GM23338 (cell line): ENCODE data around the gene HORMAD2. TPM values are rescaled to one million over a fixed set of nuclear protein-coding genes. Genes with fewer than 3 reads are reported as not detected.

ENCODE experiments used
- ATAC-seq: fragments of 200-7000 bp; cut with Tn5 transposase; 3 replicates; pipeline ENCODE4 v1.9.1; 2020
- DNase-seq: peaks from one replicate; pipeline ENCODE4 v3.0.0-alpha.2; 2015; ENCODE audit warnings: low spot score
- H2AFZ ChIP-seq: fragments of 200-600 bp; sonication (generic); 2 replicates; pipeline ENCODE4 v1.8.0; 2016; ENCODE audit warnings: antibody characterized with exemption, mild to moderate bottlenecking, moderate library complexity
- H3F3A ChIP-seq: fragments of 200-600 bp; sonication (generic); replicated peaks from 2 replicates; pipeline ENCODE4 v1.8.0; 2017; ENCODE audit warnings: antibody characterized with exemption, mixed run types, low read depth
- H3K27ac ChIP-seq: fragments of 200-600 bp; sonication (generic); 2 replicates; pipeline ENCODE4 v1.6.1; 2016; ENCODE audit warnings: low read depth
- H3K27me3 ChIP-seq: fragments of 200-600 bp; sonication (generic); 2 replicates; pipeline ENCODE4 v1.8.0; 2016; ENCODE audit warnings: mild to moderate bottlenecking, mixed run types, moderate library complexity; ENCODE audit not compliant: insufficient read depth
- H3K36me3 ChIP-seq: fragments of 200-600 bp; sonication (generic); 2 replicates; pipeline ENCODE4 v1.8.0; 2016; ENCODE audit warnings: mild to moderate bottlenecking; ENCODE audit not compliant: insufficient read depth
- H3K4me1 ChIP-seq: fragments of 200-600 bp; sonication (generic); 2 replicates; pipeline ENCODE4 v1.8.0; 2016; ENCODE audit warnings: mild to moderate bottlenecking, moderate library complexity; ENCODE audit not compliant: insufficient read depth
- H3K4me2 ChIP-seq: fragments of 200-600 bp; sonication (generic); 2 replicates; pipeline ENCODE4 v1.7.1; 2017; ENCODE audit warnings: mixed run types
- H3K4me3 ChIP-seq: fragments of 200-600 bp; sonication (generic); 2 replicates; pipeline ENCODE4 v1.6.1; 2016; ENCODE audit warnings: mixed run types
- H3K79me2 ChIP-seq: fragments of 200-600 bp; sonication (generic); replicated peaks from 2 replicates; pipeline ENCODE4 v1.8.0; 2017; ENCODE audit warnings: mild to moderate bottlenecking; ENCODE audit not compliant: insufficient read depth
- H3K9me2 ChIP-seq: fragments of 200-600 bp; sonication (generic); 2 replicates; pipeline ENCODE4 v1.8.0; 2017; ENCODE audit not compliant: insufficient read depth
- H4K20me1 ChIP-seq: fragments of 200-600 bp; sonication (generic); replicated peaks from 2 replicates; pipeline ENCODE4 v1.8.0; 2017; ENCODE audit warnings: mild to moderate bottlenecking; ENCODE audit not compliant: insufficient read depth
- H3K27ac Mint-ChIP-seq: 2 replicates; pipeline ENCODE4 v1.8.0; 2020; ENCODE audit warnings: inconsistent platforms, mild to moderate bottlenecking, moderate library complexity, mixed read lengths
- H3K27me3 Mint-ChIP-seq: 3 replicates; pipeline ENCODE4 v1.8.0; 2022; ENCODE audit warnings: low read depth, mild to moderate bottlenecking, moderate library complexity, mixed read lengths, inconsistent platforms; ENCODE audit not compliant: insufficient read depth, poor library complexity
- H3K36me3 Mint-ChIP-seq: 3 replicates; pipeline ENCODE4 v1.8.0; 2021; ENCODE audit warnings: low read depth, mild to moderate bottlenecking, inconsistent platforms, moderate library complexity, mixed read lengths
- H3K4me1 Mint-ChIP-seq: 3 replicates; pipeline ENCODE4 v1.8.0; 2020; ENCODE audit warnings: mild to moderate bottlenecking, inconsistent platforms, mixed read lengths
- H3K4me3 Mint-ChIP-seq: 3 replicates; pipeline ENCODE4 v1.8.0; 2021; ENCODE audit warnings: moderate library complexity, mild to moderate bottlenecking, inconsistent platforms, mixed read lengths
- H3K9me3 Mint-ChIP-seq: 3 replicates; pipeline ENCODE4 v1.8.0; 2020; ENCODE audit warnings: moderate library complexity, mild to moderate bottlenecking, inconsistent platforms, mixed read lengths
- CREB1 ChIP-seq: fragments of 250-450 bp; sonication (Bioruptor Pico); IDR thresholded peaks from 2 replicates; pipeline ENCODE4 v1.5.0; 2020; ENCODE audit warnings: low read depth, mild to moderate bottlenecking, moderate library complexity
- CTCF ChIP-seq, 2 experiments: fragments of 200-600 bp in 1 of 2; sonication (generic) in 1 of 2; conservative IDR thresholded peaks; 2 replicates each; pipeline versions ENCODE4 v1.5.1 to v1.6.1; 2016 to 2017; ENCODE audit warnings: antibody characterized with exemption in 2 of 2, low read depth in 2 of 2, mild to moderate bottlenecking in 2 of 2, moderate library complexity in 1 of 2
- EZH2 ChIP-seq: fragments of 200-600 bp; sonication (generic); IDR thresholded peaks from one replicate; pipeline ENCODE4 v1.8.0; 2017; ENCODE audit warnings: antibody characterized with exemption, mild to moderate bottlenecking, low read depth; ENCODE audit not compliant: unreplicated experiment
- EZH2phosphoT487 ChIP-seq: fragments of 200-600 bp; sonication (generic); IDR thresholded peaks from one replicate; pipeline ENCODE4 v1.8.1; 2018; ENCODE audit warnings: antibody characterized with exemption; ENCODE audit not compliant: unreplicated experiment
- JUNB ChIP-seq: IDR thresholded peaks from one replicate; pipeline ENCODE4 v1.6.1; 2016; ENCODE audit warnings: antibody characterized with exemption; ENCODE audit not compliant: unreplicated experiment
- STAT1 ChIP-seq: IDR thresholded peaks from one replicate; pipeline ENCODE4 v1.6.1; 2016; ENCODE audit warnings: antibody characterized with exemption; ENCODE audit not compliant: unreplicated experiment
- ZNF114 ChIP-seq: fragments of 250-450 bp; sonication (Bioruptor Pico); IDR thresholded peaks from 2 replicates; pipeline ENCODE4 v1.5.0; 2020; ENCODE audit warnings: mild to moderate bottlenecking, moderate library complexity
- ZNF331 ChIP-seq: fragments of 250-450 bp; sonication (Bioruptor Pico); IDR thresholded peaks from 2 replicates; pipeline ENCODE4 v1.5.0; 2020; ENCODE audit warnings: low read depth, mild to moderate bottlenecking, moderate library complexity
- polyA plus RNA-seq: library from polyadenylated mRNA; unstranded; fragments of >200 nt; fragmentation: Nextera tagmentation; extraction: Ambion mirVana; gene quantifications from 2 replicates; pipeline ENCODE4 v1.2.1, GENCODE V29; 2016
- total RNA-seq: library from RNA; depleted of rRNA; stranded (reverse); fragments of >200 nt; shearing (Covaris generic); gene quantifications from 2 replicates; pipeline ENCODE4 v1.2.3, GENCODE V29; 2014
- TF ChIP-seq, protein P1 (sequence below): IDR thresholded peaks from 2 replicates; pipeline ENCODE4 v1.6.1; 2016; ENCODE audit warnings: antibody characterized with exemption
- TF ChIP-seq, protein P2 (sequence below): fragments of 250-450 bp; sonication (Bioruptor Pico); IDR thresholded peaks from 2 replicates; pipeline ENCODE4 v1.5.0; 2020; ENCODE audit warnings: mild to moderate bottlenecking, moderate library complexity
- TF ChIP-seq, protein P3 (sequence below): IDR thresholded peaks from one replicate; pipeline ENCODE4 v1.6.1; 2018; ENCODE audit warnings: antibody characterized with exemption; ENCODE audit not compliant: unreplicated experiment

The HORMAD2 gene
- total and polyA plus RNA-seq, 2 experiments from 2014 or later: 0.40 TPM; not detected in 1

DNA sequence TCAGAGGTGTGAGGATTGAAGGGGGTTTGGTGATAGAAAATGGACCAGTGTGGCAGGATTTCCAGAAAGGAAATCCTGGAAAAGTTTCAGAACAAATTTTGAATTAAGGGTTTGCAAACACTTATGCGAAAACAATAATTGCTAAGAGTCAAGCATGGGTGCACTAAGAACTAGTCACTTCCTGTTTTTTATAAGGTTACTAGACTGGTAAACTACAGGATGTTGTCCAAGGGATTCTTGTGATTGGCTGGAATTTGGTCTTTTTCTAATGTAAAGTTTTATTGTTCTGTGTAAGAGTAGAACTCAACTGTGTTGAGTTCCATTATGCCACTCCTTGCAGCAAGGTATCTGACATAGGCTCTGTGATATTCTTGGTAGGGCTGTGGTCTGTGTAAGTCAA, 112.2 kb downstream of the HORMAD2 start (continued):
- no peak for TF ChIP-seq JUNB
- no peak for TF ChIP-seq CTCF (conservative IDR thresholded peaks at IDR 0.05; ENCODE audit: low read depth in 2 of 2)
- TF ChIP-seq ZNF114 (CRISPR knock-in tag): no peak
- TF ChIP-seq EZH2phosphoT487: no peak
- TF ChIP-seq STAT1: no peak
- no peak for TF ChIP-seq ZNF331 (CRISPR knock-in tag)
- TF ChIP-seq EZH2: no peak
- TF ChIP-seq CREB1 (CRISPR knock-in tag): no peak
- TF ChIP-seq, protein P1, sequence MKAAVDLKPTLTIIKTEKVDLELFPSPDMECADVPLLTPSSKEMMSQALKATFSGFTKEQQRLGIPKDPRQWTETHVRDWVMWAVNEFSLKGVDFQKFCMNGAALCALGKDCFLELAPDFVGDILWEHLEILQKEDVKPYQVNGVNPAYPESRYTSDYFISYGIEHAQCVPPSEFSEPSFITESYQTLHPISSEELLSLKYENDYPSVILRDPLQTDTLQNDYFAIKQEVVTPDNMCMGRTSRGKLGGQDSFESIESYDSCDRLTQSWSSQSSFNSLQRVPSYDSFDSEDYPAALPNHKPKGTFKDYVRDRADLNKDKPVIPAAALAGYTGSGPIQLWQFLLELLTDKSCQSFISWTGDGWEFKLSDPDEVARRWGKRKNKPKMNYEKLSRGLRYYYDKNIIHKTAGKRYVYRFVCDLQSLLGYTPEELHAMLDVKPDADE: no peak

DNA sequence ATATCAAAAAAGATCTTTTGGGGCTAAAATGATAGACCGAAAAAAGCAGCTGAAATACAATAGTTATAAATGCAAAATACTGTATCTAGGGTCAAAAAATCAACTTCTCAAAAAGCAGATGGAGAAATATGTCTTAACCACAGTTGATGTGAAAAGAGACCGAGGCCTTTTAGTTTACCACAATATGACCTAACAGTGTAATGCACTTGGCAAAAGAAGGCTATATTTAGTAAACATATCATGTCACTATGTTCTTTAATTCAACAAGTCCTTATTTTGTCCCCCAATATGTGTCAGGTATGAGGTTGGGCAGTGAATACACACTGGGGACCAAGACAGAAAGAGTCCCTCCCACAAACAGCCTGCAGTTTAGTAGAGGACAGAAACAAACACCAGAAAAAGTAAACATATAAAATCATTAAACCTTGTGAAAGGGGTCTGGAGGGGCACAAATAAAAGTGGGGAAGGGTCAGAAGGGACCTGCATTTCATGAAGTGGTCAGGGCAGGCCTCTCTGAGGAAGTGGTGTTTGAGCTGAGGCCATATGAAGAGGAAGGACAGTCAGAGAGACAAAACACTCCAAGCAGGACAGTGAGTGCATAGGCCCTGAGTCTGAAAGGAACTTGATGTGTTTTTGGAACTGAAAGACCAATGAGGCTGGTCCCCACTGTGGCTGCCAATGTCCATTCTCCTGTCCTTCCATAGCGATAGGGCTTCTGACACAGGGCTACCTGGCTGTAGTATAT, 112.9 kb downstream of the HORMAD2 start:
- no peak for DNase-seq
- H3K9me2 ChIP-seq: peaks cover 5% of the 10 kb centered on the region; the same call in 1 of the 2 replicates
- no peaks in the 10 kb centered on the region for H3K27me3 ChIP-seq
- Mint-ChIP-seq H3K4me3 (no peak overlapping the region), H3K4me1 (peaks cover 37% of the 10 kb centered on the region), H3K9me3 (peaks cover 4% of the 10 kb centered on the region; the same call in 1 of the 3 replicates), H3K36me3 (no peaks in the 10 kb centered on the region), H3K27me3 (no peaks in the 10 kb centered on the region), H3K27ac (no peak overlapping the region)
- no peak overlapping the region for H3K4me2 ChIP-seq
- H4K20me1 ChIP-seq: no peaks in the 10 kb centered on the region
- H3K79me2 ChIP-seq: no peaks in the 10 kb centered on the region
- TF ChIP-seq, protein P2, sequence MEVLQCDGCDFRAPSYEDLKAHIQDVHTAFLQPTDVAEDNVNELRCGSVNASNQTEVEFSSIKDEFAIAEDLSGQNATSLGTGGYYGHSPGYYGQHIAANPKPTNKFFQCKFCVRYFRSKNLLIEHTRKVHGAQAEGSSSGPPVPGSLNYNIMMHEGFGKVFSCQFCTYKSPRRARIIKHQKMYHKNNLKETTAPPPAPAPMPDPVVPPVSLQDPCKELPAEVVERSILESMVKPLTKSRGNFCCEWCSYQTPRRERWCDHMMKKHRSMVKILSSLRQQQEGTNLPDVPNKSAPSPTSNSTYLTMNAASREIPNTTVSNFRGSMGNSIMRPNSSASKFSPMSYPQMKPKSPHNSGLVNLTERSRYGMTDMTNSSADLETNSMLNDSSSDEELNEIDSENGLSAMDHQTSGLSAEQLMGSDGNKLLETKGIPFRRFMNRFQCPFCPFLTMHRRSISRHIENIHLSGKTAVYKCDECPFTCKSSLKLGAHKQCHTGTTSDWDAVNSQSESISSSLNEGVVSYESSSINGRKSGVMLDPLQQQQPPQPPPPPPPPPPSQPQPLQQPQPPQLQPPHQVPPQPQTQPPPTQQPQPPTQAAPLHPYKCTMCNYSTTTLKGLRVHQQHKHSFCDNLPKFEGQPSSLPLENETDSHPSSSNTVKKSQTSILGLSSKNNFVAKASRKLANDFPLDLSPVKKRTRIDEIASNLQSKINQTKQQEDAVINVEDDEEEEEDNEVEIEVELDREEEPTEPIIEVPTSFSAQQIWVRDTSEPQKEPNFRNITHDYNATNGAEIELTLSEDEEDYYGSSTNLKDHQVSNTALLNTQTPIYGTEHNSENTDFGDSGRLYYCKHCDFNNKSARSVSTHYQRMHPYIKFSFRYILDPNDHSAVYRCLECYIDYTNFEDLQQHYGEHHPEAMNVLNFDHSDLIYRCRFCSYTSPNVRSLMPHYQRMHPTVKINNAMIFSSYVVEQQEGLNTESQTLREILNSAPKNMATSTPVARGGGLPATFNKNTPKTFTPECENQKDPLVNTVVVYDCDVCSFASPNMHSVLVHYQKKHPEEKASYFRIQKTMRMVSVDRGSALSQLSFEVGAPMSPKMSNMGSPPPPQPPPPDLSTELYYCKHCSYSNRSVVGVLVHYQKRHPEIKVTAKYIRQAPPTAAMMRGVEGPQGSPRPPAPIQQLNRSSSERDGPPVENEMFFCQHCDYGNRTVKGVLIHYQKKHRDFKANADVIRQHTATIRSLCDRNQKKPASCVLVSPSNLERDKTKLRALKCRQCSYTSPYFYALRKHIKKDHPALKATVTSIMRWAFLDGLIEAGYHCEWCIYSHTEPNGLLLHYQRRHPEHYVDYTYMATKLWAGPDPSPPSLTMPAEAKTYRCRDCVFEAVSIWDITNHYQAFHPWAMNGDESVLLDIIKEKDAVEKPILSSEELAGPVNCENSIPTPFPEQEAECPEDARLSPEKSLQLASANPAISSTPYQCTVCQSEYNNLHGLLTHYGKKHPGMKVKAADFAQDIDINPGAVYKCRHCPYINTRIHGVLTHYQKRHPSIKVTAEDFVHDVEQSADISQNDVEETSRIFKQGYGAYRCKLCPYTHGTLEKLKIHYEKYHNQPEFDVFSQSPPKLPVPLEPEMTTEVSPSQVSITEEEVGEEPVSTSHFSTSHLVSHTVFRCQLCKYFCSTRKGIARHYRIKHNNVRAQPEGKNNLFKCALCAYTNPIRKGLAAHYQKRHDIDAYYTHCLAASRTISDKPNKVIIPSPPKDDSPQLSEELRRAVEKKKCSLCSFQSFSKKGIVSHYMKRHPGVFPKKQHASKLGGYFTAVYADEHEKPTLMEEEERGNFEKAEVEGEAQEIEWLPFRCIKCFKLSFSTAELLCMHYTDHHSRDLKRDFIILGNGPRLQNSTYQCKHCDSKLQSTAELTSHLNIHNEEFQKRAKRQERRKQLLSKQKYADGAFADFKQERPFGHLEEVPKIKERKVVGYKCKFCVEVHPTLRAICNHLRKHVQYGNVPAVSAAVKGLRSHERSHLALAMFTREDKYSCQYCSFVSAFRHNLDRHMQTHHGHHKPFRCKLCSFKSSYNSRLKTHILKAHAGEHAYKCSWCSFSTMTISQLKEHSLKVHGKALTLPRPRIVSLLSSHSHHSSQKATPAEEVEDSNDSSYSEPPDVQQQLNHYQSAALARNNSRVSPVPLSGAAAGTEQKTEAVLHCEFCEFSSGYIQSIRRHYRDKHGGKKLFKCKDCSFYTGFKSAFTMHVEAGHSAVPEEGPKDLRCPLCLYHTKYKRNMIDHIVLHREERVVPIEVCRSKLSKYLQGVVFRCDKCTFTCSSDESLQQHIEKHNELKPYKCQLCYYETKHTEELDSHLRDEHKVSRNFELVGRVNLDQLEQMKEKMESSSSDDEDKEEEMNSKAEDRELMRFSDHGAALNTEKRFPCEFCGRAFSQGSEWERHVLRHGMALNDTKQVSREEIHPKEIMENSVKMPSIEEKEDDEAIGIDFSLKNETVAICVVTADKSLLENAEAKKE (CRISPR knock-in tag): no peak
- no peak for TF ChIP-seq ZNF114 (CRISPR knock-in tag)
- TF ChIP-seq, protein P3, sequence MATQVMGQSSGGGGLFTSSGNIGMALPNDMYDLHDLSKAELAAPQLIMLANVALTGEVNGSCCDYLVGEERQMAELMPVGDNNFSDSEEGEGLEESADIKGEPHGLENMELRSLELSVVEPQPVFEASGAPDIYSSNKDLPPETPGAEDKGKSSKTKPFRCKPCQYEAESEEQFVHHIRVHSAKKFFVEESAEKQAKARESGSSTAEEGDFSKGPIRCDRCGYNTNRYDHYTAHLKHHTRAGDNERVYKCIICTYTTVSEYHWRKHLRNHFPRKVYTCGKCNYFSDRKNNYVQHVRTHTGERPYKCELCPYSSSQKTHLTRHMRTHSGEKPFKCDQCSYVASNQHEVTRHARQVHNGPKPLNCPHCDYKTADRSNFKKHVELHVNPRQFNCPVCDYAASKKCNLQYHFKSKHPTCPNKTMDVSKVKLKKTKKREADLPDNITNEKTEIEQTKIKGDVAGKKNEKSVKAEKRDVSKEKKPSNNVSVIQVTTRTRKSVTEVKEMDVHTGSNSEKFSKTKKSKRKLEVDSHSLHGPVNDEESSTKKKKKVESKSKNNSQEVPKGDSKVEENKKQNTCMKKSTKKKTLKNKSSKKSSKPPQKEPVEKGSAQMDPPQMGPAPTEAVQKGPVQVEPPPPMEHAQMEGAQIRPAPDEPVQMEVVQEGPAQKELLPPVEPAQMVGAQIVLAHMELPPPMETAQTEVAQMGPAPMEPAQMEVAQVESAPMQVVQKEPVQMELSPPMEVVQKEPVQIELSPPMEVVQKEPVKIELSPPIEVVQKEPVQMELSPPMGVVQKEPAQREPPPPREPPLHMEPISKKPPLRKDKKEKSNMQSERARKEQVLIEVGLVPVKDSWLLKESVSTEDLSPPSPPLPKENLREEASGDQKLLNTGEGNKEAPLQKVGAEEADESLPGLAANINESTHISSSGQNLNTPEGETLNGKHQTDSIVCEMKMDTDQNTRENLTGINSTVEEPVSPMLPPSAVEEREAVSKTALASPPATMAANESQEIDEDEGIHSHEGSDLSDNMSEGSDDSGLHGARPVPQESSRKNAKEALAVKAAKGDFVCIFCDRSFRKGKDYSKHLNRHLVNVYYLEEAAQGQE: no peak
- no peak for ATAC-seq
- no peak overlapping the region; the same call in 1 of the 2 replicates for H2AFZ ChIP-seq
- H3K36me3 ChIP-seq: no peaks in the 10 kb centered on the region
- H3K4me3 ChIP-seq: no peak overlapping the region
- peaks cover 29% of the 10 kb centered on the region for H3K4me1 ChIP-seq
- H3K27ac ChIP-seq: no peak overlapping the region
- 0 out of 2 replicates have a peak, but pooled peaks cover 4% of the 10 kb centered on the region for H3F3A ChIP-seq
